ENCODE data around the gene CDH26. TPM values are rescaled to one million over a fixed set of nuclear protein-coding genes. Genes with fewer than 3 reads are reported as not detected.

Gene CDH26
- total and polyA plus RNA-seq, 2 of the 13 experiments (the other 11 are each of a cell fraction or from before 2014, with no cell fraction given) = 0.40 to 1.1 TPM

DNA sequence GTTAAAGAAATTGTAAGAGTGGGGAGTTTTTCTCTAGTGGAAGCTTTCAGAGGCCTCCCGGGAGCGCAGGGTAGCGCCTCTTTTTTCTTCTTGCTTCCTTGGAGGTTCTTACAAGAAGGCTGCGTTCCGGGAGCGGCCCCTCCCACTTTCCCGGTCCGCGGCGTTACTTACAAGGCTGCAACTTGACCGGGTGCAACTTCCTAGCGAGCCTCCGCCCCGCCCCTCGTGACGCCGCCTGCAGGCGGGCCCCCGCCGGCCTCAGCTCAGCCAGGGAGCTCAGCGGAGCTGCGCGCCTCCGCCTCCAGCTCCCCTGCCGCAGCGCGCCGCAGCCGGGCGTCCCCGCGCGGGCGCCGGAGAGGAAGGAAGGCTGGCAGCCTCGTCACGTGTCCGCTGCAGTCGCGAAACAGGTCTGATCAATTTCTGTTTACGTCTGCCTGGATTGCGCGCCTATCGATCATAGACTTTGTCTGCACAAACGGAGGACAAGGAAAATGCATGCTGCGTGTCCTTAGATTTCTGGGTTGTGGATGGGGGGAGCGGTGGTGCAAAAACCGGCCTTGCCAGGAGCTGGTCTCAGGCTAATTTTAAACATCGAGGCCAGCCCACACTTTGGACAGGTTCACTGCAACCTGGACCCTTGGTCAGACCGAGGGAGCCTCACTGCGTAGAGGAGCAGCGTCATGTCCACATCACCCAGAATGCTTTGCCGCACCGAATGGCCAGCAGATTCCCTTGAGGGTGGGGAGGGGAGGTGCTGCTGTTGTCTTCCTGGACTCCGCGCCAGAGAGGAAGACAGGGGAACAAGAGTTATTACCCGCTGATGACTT is 17.9 kb upstream of the CDH26 start, which contains the start of the genes FAM217B and PPP1R3D (continued):
- no peak for TF ChIP-seq SATB2 (CRISPR knock-in tag; IDR thresholded peaks at IDR 0.05)
- TF ChIP-seq, protein P1, sequence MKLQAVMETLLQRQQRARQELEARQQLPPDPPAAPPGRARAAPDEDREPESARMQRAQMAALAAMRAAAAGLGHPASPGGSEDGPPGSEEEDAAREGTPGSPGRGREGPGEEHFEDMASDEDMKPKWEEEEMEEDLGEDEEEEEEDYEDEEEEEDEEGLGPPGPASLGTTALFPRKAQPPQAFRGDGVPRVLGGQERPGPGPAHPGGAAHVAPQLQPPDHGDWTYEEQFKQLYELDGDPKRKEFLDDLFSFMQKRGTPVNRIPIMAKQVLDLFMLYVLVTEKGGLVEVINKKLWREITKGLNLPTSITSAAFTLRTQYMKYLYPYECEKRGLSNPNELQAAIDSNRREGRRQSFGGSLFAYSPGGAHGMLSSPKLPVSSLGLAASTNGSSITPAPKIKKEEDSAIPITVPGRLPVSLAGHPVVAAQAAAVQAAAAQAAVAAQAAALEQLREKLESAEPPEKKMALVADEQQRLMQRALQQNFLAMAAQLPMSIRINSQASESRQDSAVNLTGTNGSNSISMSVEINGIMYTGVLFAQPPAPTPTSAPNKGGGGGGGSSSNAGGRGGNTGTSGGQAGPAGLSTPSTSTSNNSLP (IDR thresholded peaks at IDR 0.05; ENCODE audit: low read depth, low read length) = peak; percentile 72
- TF ChIP-seq JUN (CRISPR knock-in tag; IDR thresholded peaks at IDR 0.05) = peak; percentile 68; the same call in 1 of the 2 replicates
- TF ChIP-seq ZNF7 (CRISPR knock-in tag; IDR thresholded peaks at IDR 0.05) = no peak
- TF ChIP-seq, protein P2, sequence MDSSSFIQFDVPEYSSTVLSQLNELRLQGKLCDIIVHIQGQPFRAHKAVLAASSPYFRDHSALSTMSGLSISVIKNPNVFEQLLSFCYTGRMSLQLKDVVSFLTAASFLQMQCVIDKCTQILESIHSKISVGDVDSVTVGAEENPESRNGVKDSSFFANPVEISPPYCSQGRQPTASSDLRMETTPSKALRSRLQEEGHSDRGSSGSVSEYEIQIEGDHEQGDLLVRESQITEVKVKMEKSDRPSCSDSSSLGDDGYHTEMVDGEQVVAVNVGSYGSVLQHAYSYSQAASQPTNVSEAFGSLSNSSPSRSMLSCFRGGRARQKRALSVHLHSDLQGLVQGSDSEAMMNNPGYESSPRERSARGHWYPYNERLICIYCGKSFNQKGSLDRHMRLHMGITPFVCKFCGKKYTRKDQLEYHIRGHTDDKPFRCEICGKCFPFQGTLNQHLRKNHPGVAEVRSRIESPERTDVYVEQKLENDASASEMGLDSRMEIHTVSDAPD (CRISPR knock-in tag; IDR thresholded peaks at IDR 0.05) = peak; percentile 79; the same call in 1 of the 2 replicates
- peak; percentile 90 for TF ChIP-seq TAF1 (CRISPR knock-in tag; IDR thresholded peaks at IDR 0.05)
- TF ChIP-seq, protein P3, sequence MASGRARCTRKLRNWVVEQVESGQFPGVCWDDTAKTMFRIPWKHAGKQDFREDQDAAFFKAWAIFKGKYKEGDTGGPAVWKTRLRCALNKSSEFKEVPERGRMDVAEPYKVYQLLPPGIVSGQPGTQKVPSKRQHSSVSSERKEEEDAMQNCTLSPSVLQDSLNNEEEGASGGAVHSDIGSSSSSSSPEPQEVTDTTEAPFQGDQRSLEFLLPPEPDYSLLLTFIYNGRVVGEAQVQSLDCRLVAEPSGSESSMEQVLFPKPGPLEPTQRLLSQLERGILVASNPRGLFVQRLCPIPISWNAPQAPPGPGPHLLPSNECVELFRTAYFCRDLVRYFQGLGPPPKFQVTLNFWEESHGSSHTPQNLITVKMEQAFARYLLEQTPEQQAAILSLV (CRISPR knock-in tag; IDR thresholded peaks at IDR 0.05; ENCODE audit: borderline replicate concordance) = peak; percentile 83; the same call in 1 of the 2 replicates
- TF ChIP-seq NFYB (CRISPR knock-in tag; IDR thresholded peaks at IDR 0.05) = no peak
- peak; percentile 63 for TF ChIP-seq ZNF792 (CRISPR knock-in tag; IDR thresholded peaks at IDR 0.05)
- TF ChIP-seq GLI4 (CRISPR knock-in tag; IDR thresholded peaks at IDR 0.05; ENCODE audit: borderline replicate concordance) = peak; percentile 82; the same call in 1 of the 2 replicates
- peak; percentile 81 for TF ChIP-seq GATAD2A (CRISPR knock-in tag; IDR thresholded peaks at IDR 0.05)
- TF ChIP-seq TOPORS (CRISPR knock-in tag; IDR thresholded peaks at IDR 0.05) = peak; percentile 91
- TF ChIP-seq, protein P4, sequence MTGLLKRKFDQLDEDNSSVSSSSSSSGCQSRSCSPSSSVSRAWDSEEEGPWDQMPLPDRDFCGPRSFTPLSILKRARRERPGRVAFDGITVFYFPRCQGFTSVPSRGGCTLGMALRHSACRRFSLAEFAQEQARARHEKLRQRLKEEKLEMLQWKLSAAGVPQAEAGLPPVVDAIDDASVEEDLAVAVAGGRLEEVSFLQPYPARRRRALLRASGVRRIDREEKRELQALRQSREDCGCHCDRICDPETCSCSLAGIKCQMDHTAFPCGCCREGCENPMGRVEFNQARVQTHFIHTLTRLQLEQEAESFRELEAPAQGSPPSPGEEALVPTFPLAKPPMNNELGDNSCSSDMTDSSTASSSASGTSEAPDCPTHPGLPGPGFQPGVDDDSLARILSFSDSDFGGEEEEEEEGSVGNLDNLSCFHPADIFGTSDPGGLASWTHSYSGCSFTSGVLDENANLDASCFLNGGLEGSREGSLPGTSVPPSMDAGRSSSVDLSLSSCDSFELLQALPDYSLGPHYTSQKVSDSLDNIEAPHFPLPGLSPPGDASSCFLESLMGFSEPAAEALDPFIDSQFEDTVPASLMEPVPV (CRISPR knock-in tag; IDR thresholded peaks at IDR 0.05) = peak; percentile 93
- peak; percentile 94 for TF ChIP-seq SNAPC2 (CRISPR knock-in tag; IDR thresholded peaks at IDR 0.05)
- TF ChIP-seq MEIS2 (CRISPR knock-in tag; IDR thresholded peaks at IDR 0.05) = peak; percentile 74; the same call in 1 of the 2 replicates
- peak; percentile 83; the same call in 1 of the 2 replicates for TF ChIP-seq ZNF761 (CRISPR knock-in tag; conservative IDR thresholded peaks at IDR 0.05)
- TF ChIP-seq SMYD3 (CRISPR knock-in tag; IDR thresholded peaks at IDR 0.05) = peak; percentile 95
- TF ChIP-seq ZNF713 (CRISPR knock-in tag; IDR thresholded peaks at IDR 0.05) = 0 out of 2 replicates have a peak, but pooled peaks have one; percentile 36
- 0 out of 2 replicates have a peak, but pooled peaks have one; percentile 7 for TF ChIP-seq NCOA2 (CRISPR knock-in tag; IDR thresholded peaks at IDR 0.05)
- peak; percentile 59; the same call in 1 of the 2 replicates for TF ChIP-seq HMG20B (CRISPR knock-in tag; conservative IDR thresholded peaks at IDR 0.05)
- peak; percentile 67 for TF ChIP-seq ZEB1 (IDR thresholded peaks at IDR 0.05; ENCODE audit: insufficient replicate concordance, low read depth)
- peak; percentile 12 for TF ChIP-seq U2AF1 (optimal IDR thresholded peaks at IDR 0.05; ENCODE audit: low read depth, low read length)
- TF ChIP-seq ZSCAN22 (CRISPR knock-in tag; IDR thresholded peaks at IDR 0.05) = peak; percentile 78; the same call in 1 of the 2 replicates
- TF ChIP-seq ZNF232 (CRISPR knock-in tag; IDR thresholded peaks at IDR 0.05; ENCODE audit: borderline replicate concordance) = peak; percentile 86; the same call in 1 of the 2 replicates
- TF ChIP-seq NFRKB (IDR thresholded peaks at IDR 0.05) = no peak
- TF ChIP-seq ZNF772 (CRISPR knock-in tag; IDR thresholded peaks at IDR 0.05) = peak; percentile 58; the same call in 1 of the 2 replicates

Data from HepG2 (cell line).